ENCODE results near the gene ADAMTS18. TPM values are rescaled to one million over a fixed set of nuclear protein-coding genes. Genes with fewer than 3 reads are reported as not detected.

The ADAMTS18 gene
- total RNA-seq, 1 donor from 2014 or later = 1.7 TPM

DNA sequence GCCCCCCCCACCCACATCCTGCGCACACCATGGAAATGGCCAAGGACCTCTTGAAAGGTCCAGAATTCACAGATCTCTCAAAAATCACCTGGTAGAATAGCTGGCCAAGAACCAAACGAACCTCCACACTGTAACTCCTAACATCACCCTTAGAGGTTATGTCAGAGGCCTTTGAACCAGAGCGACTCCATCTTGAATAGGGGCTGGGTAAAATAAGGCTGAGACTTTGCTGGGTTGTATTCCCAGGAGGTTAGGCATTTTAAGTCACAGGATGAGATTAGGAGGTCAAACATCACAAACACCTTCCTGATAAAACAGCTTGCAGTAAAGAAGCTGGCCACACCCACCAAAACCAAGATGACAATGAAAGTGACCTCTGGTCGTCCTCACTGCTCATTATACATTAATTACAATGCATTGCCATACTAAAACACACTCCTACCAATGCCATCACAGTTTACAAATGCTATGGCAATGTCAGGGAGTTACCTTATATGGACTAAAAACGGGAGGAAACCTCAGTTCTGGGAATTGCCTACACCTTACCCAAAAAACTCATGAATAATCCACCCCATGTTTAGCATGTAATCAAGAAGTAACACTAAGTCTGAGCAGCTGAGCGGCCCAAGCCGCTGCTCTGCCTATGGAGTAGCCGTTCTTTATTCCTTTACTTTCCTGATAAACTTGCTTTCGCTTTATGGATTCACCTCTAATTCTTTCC, 200.9 kb downstream of the ADAMTS18 start:
- Mint-ChIP-seq H3K36me3 (ENCODE audit: unreplicated experiment) (no peaks in the 10 kb centered on the region), H3K27me3 (ENCODE audit: unreplicated experiment) (peaks cover 2% of the 10 kb centered on the region), H3K4me3 (ENCODE audit: unreplicated experiment) (no peak overlapping the region), H3K9me3 (ENCODE audit: unreplicated experiment) (no peaks in the 10 kb centered on the region), H3K4me1 (ENCODE audit: low read depth, unreplicated experiment) (peaks cover 9% of the 10 kb centered on the region), H3K27ac (ENCODE audit: unreplicated experiment) (no peak overlapping the region)
- TF ChIP-seq, protein P1, sequence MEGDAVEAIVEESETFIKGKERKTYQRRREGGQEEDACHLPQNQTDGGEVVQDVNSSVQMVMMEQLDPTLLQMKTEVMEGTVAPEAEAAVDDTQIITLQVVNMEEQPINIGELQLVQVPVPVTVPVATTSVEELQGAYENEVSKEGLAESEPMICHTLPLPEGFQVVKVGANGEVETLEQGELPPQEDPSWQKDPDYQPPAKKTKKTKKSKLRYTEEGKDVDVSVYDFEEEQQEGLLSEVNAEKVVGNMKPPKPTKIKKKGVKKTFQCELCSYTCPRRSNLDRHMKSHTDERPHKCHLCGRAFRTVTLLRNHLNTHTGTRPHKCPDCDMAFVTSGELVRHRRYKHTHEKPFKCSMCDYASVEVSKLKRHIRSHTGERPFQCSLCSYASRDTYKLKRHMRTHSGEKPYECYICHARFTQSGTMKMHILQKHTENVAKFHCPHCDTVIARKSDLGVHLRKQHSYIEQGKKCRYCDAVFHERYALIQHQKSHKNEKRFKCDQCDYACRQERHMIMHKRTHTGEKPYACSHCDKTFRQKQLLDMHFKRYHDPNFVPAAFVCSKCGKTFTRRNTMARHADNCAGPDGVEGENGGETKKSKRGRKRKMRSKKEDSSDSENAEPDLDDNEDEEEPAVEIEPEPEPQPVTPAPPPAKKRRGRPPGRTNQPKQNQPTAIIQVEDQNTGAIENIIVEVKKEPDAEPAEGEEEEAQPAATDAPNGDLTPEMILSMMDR (IDR thresholded peaks at IDR 0.05; ENCODE audit: partially characterized antibody, unreplicated experiment) = no peak
- no peak for DNase-seq

Other genes with a start within 250 kb of the ADAMTS18 start
- 47.0 TPM for gene MON1B, start 243.8 kb downstream of the ADAMTS18 start, total RNA-seq (ENCODE audit: unreplicated experiment)
- 12.8 TPM for gene SYCE1L, start 235.6 kb downstream of the ADAMTS18 start, total RNA-seq (ENCODE audit: unreplicated experiment)